SHP77 (cell line): ENCODE measurements around the gene DES.

Source experiments
- DNase-seq, 2 experiments: peaks; one replicate each; lab custom pipeline; 2025; lab: John Stamatoyannopoulos, UW

DES gene

GRCh38 chr2:219453671-219454590, 35.8 kb downstream of the DES start:
- peak; percentile 81 to 89 for DNase-seq

DNA sequence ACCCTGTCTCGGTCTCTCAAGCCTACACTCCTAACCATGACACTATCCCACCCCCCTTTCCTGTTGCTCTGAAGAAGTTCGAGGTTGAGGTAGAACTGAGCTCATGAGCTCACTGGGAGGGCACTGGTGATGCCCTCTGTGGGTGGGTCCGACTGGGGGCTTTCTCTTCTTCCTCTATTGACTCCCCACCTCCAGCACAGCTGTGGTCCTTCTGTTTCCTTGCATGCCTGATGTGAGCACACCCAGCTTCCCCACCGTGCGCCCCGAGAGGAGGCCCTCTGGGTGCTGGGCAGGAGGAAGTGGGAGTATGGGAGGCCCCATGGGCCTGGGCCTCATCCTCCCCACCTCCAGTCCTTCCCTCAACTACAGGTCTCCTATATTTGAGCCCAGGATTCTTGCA, 37.4 kb downstream of the DES start:
- no peak for DNase-seq

DNA sequence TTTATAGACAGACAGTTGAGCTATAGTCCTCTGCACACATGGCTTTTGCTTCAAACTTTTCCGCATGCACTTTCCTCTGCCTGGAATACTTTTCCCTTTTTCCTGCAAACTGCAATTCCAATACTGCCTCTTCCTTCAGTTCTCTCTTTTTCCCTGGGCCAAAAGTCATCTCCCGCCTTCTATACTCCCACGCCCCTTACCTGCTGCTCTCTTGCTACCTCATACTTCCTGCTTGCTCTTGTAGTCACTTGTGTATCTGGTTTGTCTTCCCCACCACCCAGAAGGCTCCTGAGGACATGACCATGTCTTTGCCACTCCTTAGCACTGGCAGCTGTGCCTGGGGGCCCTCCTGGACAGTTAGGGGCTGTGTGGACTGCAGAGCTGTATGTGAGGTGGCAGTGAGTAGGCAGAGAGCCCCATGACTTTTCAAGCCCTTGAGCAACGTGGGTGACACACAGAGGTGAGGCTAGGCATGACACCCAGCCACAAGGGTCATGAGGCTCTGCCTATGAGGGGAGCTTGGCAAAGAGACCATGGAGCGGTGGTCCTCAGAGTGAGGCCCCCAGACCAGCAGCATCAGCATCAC, 39.7 kb downstream of the DES start:
- DNase-seq, result no peak

GRCh38 chr2:219458996-219459395, 40.8 kb downstream of the DES start:
- DNase-seq, result no peak

- DNase-seq, result peak; percentile 36 to 46
These were observed 41.5 kb downstream of the DES start for GRCh38 chr2:219459460-219460311.

DNA sequence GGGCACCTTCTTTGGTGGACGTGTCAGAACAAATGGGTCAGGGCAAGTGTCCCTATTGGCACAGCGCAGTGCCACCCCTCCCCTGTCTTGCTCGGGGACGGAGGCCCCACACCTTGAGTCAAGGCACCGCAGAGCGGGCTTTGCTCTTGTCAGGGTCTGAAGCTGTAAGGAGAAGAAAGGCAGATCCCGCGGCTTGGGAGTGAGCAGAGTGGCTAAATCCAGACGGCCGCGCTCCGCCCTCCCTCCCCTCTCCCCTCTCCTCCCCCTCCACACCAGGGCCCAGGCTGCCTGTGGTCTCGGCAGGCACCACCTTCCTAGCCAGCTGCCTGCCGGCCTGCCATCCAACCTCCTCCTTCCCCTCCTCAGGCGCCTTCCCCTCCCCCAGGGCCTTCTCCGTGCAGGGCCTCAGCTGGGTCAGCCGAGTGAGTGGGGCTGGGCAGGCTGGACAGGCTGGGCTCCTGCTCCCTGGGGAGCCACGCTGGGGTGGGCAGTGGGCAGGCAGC, 42.3 kb downstream of the DES start:
- peak in 1 of 2 experiments; percentile 53 for DNase-seq

GRCh38 chr2:219461047-219461514, 42.9 kb downstream of the DES start:
- DNase-seq, result no peak

DNA sequence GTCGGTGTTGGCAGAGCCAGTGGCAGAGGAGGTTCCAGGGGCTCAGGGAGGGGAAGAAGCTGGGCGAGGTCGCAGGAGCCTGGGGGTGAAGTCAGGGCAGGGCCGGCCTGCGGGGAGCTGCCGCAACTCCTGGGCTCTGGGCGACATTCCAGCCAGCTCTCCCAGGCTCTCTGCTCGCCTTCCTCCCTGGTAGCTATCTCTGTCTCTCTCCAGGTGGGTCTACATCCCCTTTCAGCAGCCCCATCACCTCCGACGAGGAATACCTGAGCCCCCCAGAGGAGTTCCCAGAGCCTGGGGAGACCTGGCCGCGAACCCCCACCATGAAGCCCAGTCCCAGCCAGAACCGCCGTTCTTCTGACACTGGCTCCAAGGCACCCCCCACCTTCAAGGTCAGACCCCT, 43.5 kb downstream of the DES start:
- no peak for DNase-seq

DNA sequence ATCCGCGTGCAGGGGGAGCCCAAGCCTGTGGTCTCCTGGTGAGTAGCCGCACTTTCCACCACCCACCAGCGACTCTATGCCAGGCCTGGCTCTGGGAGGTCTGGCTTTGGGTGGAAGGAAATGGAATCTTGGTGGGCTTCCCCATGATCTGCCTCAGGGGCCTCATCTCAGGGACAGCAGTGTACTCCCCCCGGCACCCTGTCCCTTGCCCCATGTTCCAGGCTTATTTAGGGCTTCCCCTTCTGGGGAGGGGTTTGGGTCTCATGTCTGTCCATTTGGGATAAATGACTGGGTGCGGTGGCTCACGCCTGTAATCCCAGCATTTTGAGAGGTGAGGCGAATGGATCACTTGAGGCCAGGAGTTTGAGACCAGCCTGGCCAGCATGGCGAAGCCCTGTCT, 44.2 kb downstream of the DES start:
- no peak for DNase-seq

- DNase-seq, result no peak
These were observed 46.3 kb downstream of the DES start for GRCh38 chr2:219464286-219465032.

DNA sequence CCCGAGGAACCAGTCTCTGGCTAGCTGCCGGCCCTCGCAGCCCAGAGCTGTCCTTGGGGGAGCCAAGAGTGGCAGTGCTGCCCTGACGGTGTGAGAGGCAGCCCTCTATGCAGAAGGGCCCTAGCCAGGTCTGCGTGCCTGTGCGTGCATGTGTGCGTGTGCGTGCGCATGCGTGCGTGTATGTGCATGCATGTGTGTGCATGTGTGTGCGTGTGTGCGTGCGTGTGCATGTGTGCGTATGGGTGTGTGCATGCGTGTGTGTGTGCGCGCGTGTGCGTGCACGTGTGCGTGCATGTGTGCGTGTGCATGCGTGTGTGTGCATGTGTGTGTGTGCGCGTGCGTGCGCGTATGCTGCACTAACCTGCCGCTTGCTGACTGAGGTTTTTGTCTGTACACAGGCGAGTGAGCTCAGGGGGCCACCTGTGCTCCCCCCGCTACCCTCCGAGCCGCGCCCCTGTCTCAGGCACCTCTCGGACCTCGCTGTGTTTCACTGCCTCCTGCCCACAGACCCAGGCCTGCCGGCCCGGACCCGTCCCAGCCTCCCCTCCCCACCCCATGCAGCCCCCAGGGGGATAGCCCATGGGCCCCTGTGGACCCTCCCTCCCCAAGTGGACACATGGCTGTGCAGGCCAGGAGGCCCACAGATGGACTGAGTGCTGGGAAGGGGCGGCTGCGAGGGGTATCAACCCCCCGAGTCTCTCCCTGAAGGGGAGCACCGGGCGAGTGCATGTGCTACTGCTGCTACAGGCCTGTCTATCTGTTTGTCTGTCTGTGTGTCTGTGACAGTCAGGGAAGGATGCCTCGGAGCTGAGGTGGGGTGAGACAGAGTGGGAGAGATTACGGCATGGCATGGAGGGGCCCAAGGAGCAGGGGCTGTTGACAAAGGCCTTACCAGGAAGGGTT, 47.7 kb downstream of the DES start:
- no peak for DNase-seq

- DNase-seq, result no peak
These were observed 48.9 kb downstream of the DES start for GRCh38 chr2:219466816-219467735.

GRCh38 chr2:219467736-219468075, 49.5 kb downstream of the DES start:
- no peak for DNase-seq

GRCh38 chr2:219468410-219469185, 50.4 kb downstream of the DES start:
- no peak for DNase-seq

GRCh38 chr2:219469186-219469724, 51.1 kb downstream of the DES start:
- DNase-seq, result peak in 1 of 2 experiments; percentile 46

DNA sequence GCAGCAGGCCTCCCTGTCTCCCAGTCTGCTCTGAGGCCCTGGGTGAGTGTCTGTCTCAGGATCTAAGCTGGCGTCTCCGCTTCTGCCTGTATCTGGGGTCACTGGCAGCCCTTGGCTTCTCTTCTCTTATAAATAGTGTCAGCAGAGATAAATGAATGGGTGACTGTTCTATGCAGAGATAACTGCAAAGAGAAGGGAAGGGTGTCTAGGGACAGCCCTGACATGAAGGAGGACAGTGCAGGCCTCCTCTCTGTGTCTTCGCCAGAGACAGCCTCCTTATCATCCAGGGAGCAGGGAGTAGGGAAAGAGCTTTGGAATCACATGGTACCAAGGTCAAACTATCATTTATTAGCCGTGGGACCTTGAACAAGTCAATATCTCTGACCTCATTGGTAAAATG, 52.3 kb downstream of the DES start:
- DNase-seq, result no peak

DNA sequence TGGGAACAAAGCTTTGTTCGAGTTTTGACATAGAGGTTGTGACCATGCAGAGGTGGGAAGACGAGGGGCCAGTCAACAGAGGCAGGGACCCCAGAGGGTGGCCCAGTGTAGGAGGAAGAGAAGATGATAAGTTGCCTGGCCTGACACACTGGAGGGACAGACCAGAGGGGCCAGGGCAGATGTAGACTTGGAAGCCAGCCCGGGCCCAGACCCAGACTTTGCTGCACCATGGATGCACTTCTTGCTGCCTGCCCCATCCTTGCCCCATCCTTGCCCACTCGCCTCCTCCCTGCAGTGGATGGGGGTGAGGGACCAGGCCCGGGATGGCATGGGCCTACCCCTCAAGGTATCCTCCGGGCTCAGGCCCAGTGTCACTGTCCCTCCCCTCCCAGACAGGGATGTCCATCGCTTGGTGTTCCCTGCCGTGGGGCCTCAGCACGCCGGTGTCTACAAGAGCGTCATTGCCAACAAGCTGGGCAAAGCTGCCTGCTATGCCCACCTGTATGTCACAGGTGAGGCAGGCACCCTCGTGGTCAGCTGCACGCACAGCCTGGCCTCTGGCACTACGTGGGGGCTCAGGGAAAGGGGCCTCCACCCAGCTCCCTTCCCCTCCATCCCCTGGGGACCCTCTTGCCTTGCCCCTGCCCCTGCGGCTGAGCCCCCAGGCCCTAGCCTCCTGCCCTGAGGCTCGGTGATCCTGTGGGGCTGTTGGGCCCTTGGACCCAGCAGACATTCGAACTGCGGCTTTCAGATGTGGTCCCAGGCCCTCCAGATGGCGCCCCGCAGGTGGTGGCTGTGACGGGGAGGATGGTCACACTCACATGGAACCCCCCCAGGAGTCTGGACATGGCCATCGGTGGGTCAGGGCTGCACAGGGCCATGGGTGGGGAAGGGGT, 53.5 kb downstream of the DES start:
- no peak for DNase-seq
